NOMO-1 treated with DMSO at 0.1 percent for 48 hours (cell line): Measurements from ENCODE around the gene EPHA6.

Experiments used
- DNase-seq: peaks from one replicate; lab custom pipeline; 2025; ENCODE audit not compliant: unreplicated experiment; lab: John Stamatoyannopoulos, UW

EPHA6 gene

GRCh38 chr3:97138914-97139541, 324.6 kb downstream of the EPHA6 start:
- no peak for DNase-seq

- no peak for DNase-seq
Observed at GRCh38 chr3:97148931-97149330, 334.5 kb downstream of the EPHA6 start.

GRCh38 chr3:97161169-97161568, 346.8 kb downstream of the EPHA6 start:
- no peak for DNase-seq

- no peak for DNase-seq
Observed at GRCh38 chr3:97177242-97177641, 362.8 kb downstream of the EPHA6 start.

GRCh38 chr3:97181704-97182103, 367.3 kb downstream of the EPHA6 start:
- no peak for DNase-seq

GRCh38 chr3:97187771-97188170, 373.4 kb downstream of the EPHA6 start:
- no peak for DNase-seq

- DNase-seq, result no peak
Observed at GRCh38 chr3:97189835-97190234, 375.4 kb downstream of the EPHA6 start.

GRCh38 chr3:97197083-97197482, 382.7 kb downstream of the EPHA6 start:
- no peak for DNase-seq

- DNase-seq, result no peak
Observed at GRCh38 chr3:97197830-97198229, 383.4 kb downstream of the EPHA6 start.

GRCh38 chr3:97200387-97200786, 386.0 kb downstream of the EPHA6 start:
- DNase-seq, result no peak

GRCh38 chr3:97201814-97202213, 387.4 kb downstream of the EPHA6 start:
- no peak for DNase-seq

GRCh38 chr3:97228966-97229365, 414.6 kb downstream of the EPHA6 start:
- DNase-seq, result no peak

- DNase-seq, result no peak
Observed at GRCh38 chr3:97230486-97230885, 416.1 kb downstream of the EPHA6 start.

- no peak for DNase-seq
Observed at GRCh38 chr3:97232393-97233034, 418.1 kb downstream of the EPHA6 start.

- no peak for DNase-seq
Observed at GRCh38 chr3:97235179-97235578, 420.8 kb downstream of the EPHA6 start.

GRCh38 chr3:97235611-97236315, 421.4 kb downstream of the EPHA6 start:
- no peak for DNase-seq

- no peak for DNase-seq
Observed at GRCh38 chr3:97241417-97241816, 427.0 kb downstream of the EPHA6 start.

GRCh38 chr3:97245201-97245910, 431.0 kb downstream of the EPHA6 start:
- no peak for DNase-seq

GRCh38 chr3:97256060-97256459, 441.7 kb downstream of the EPHA6 start:
- no peak for DNase-seq

GRCh38 chr3:97257942-97258697, 443.7 kb downstream of the EPHA6 start:
- no peak for DNase-seq

- no peak for DNase-seq
Observed at GRCh38 chr3:97259263-97259662, 444.9 kb downstream of the EPHA6 start.
